HepG2 (cell line): ENCODE measurements around the gene KPNB1. TPM values are rescaled to one million over a fixed set of nuclear protein-coding genes. Genes with fewer than 3 reads are reported as not detected.

Experiments
- FOXA3 ChIP-seq: IDR thresholded peaks from 2 replicates; pipeline ENCODE4 v1.6.1; 2016; ENCODE audit warnings: missing genetic modification reagents, missing compliant biosample characterization
- HOXA9 ChIP-seq: sonication (generic); formaldehyde crosslinking; IDR thresholded peaks from 2 replicates; pipeline ENCODE4 v1.8.1; 2022; ENCODE audit warnings: missing genetic modification reagents, mild to moderate bottlenecking, moderate library complexity, borderline replicate concordance
- ISX ChIP-seq: sonication (generic); formaldehyde crosslinking; conservative IDR thresholded peaks from 2 replicates; pipeline ENCODE4 v1.5.0; 2020; ENCODE audit warnings: missing genetic modification reagents
- KLF16 ChIP-seq, 2 experiments: sonication (generic) in 1 of 2; formaldehyde crosslinking in 1 of 2; IDR thresholded peaks; 2 replicates each; pipeline versions ENCODE4 v1.6.1 to v1.8.0; 2016 to 2023; ENCODE audit warnings: missing genetic modification reagents in 2 of 2, missing compliant biosample characterization in 1 of 2
- MBD4 ChIP-seq: IDR thresholded peaks from 2 replicates; pipeline ENCODE4 v1.6.1; 2012; ENCODE audit warnings: low read length, inconsistent platforms, borderline replicate concordance
- PHF8 ChIP-seq: sonication (generic); formaldehyde crosslinking; IDR thresholded peaks from 2 replicates; pipeline ENCODE4 v1.5.0; 2020; ENCODE audit warnings: missing genetic modification reagents
- SP4 ChIP-seq: sonication (generic); formaldehyde crosslinking; IDR thresholded peaks from 2 replicates; pipeline ENCODE4 v1.8.1; 2023; ENCODE audit warnings: mild to moderate bottlenecking, missing genetic modification reagents
- SSRP1 ChIP-seq: IDR thresholded peaks from 2 replicates; pipeline ENCODE4 v1.6.1; 2016; ENCODE audit warnings: control low read depth
- TBX3 ChIP-seq: fragments of 450-650 bp; IDR thresholded peaks from 2 replicates; pipeline ENCODE4 v1.6.1; 2017; ENCODE audit warnings: antibody characterized with exemption, mild to moderate bottlenecking, inconsistent platforms, borderline replicate concordance
- TEAD2 ChIP-seq: sonication (generic); formaldehyde crosslinking; IDR thresholded peaks from 2 replicates; pipeline ENCODE4 v1.9.0; 2021; ENCODE audit warnings: missing genetic modification reagents
- ZEB1 ChIP-seq: IDR thresholded peaks from 2 replicates; pipeline ENCODE4 v1.6.1; 2012; ENCODE audit warnings: mild to moderate bottlenecking, low read depth, inconsistent platforms; ENCODE audit not compliant: insufficient replicate concordance
- ZFAT ChIP-seq: sonication (generic); formaldehyde crosslinking; conservative IDR thresholded peaks from 2 replicates; pipeline ENCODE4 v1.8.1; 2023; ENCODE audit warnings: missing genetic modification reagents, inconsistent platforms
- ZNF17 ChIP-seq: sonication (generic); formaldehyde crosslinking; IDR thresholded peaks from 2 replicates; pipeline ENCODE4 v1.5.0; 2020; ENCODE audit warnings: mild to moderate bottlenecking, missing genetic modification reagents
- ZNF20 ChIP-seq: sonication (generic); formaldehyde crosslinking; IDR thresholded peaks from 2 replicates; pipeline ENCODE4 v1.4.0; 2020; ENCODE audit warnings: mild to moderate bottlenecking, moderate library complexity, missing genetic modification reagents
- ZNF3 ChIP-seq: IDR thresholded peaks from 2 replicates; pipeline ENCODE4 v1.7.0; 2017; ENCODE audit warnings: inconsistent platforms
- ZNF557 ChIP-seq: sonication (generic); formaldehyde crosslinking; IDR thresholded peaks from 2 replicates; pipeline ENCODE4 v1.4.0; 2020; ENCODE audit warnings: missing genetic modification reagents
- ZNF761 ChIP-seq: sonication (generic); formaldehyde crosslinking; conservative IDR thresholded peaks from 2 replicates; pipeline ENCODE4 v1.4.0; 2020; ENCODE audit warnings: mild to moderate bottlenecking, missing genetic modification reagents
- ZNF790 ChIP-seq: sonication (generic); formaldehyde crosslinking; IDR thresholded peaks from 2 replicates; pipeline ENCODE4 v1.8.0; 2022; ENCODE audit warnings: missing genetic modification reagents, mild to moderate bottlenecking, borderline replicate concordance
- ZSCAN9 ChIP-seq: IDR thresholded peaks from 2 replicates; pipeline ENCODE4 v1.6.1; 2016; ENCODE audit warnings: borderline replicate concordance
- polyA plus RNA-seq, 8 experiments: library from polyadenylated mRNA; depleted of rRNA in 3 of 8; stranded (reverse) in 7 of 8; unstranded in 1 of 8; fragments of >200 nt; fragmentation: Illumina TruSeq in 4 of 8; extraction: Trizol in 4 of 8; gene quantifications; 2 replicates each; pipeline versions ENCODE4 v1.2.1 to v1.2.3, GENCODE V29; 2011 to 2016; ENCODE audit warnings: low read depth in 4 of 8, missing spikeins in 1 of 8, mixed read lengths in 1 of 8; ENCODE audit not compliant: insufficient read depth in 1 of 8
- total RNA-seq, 5 experiments: library from RNA; depleted of rRNA; stranded (reverse); fragments of >200 nt; fragmentation: Illumina TruSeq; extraction: Trizol; gene quantifications; 2 replicates each; pipeline ENCODE4 v1.2.3, GENCODE V29; 2016; ENCODE audit warnings: low read depth in 1 of 5
- TF ChIP-seq, protein P1 (sequence below): sonication (generic); formaldehyde crosslinking; IDR thresholded peaks from 2 replicates; pipeline ENCODE4 v1.4.0; 2020; ENCODE audit warnings: missing genetic modification reagents
- TF ChIP-seq, protein P2 (sequence below): sonication (generic); formaldehyde crosslinking; IDR thresholded peaks from 2 replicates; pipeline ENCODE4 v1.5.0; 2020; ENCODE audit warnings: missing genetic modification reagents
- TF ChIP-seq, protein P3 (sequence below): sonication (generic); formaldehyde crosslinking; IDR thresholded peaks from 2 replicates; pipeline ENCODE4 v1.5.1; 2020; ENCODE audit warnings: missing genetic modification reagents, mild to moderate bottlenecking, borderline replicate concordance

Gene KPNB1
- total and polyA plus RNA-seq, 2 of the 13 experiments (the other 11 are each of a cell fraction or from before 2014, with no cell fraction given) = 164 to 424 TPM

DNA sequence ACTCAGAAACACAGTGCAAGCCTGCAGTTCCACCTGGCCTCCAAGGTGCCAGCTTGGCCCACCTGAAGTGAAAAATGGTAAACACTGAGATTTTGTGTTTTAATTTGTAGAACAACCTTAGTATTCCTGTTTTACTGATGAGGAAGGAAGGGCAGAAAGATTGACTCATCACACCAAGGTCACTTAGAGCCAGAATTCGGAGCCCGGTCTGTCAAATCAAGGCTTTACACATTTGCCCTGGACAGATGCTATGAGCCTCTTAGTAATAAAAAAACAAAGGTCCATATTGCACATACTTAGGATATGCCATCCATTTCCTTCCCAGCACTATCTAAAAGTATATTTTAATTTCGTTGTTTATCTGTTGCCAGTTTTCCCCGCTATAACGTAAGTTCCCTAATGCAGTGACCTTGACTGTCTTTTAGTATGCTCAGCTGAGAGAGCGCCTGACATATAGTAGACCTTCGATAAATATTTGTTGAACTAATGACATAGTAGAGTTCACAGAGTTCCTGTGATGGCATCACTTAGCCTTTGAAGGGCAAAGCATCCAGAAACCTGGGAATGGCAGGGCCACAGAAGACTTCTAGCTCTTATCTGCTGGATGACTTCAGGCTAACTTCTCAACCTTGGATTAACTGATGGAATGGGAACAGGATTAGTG lies 37.1 kb downstream of the KPNB1 start (continued):
- TF ChIP-seq, protein P1, sequence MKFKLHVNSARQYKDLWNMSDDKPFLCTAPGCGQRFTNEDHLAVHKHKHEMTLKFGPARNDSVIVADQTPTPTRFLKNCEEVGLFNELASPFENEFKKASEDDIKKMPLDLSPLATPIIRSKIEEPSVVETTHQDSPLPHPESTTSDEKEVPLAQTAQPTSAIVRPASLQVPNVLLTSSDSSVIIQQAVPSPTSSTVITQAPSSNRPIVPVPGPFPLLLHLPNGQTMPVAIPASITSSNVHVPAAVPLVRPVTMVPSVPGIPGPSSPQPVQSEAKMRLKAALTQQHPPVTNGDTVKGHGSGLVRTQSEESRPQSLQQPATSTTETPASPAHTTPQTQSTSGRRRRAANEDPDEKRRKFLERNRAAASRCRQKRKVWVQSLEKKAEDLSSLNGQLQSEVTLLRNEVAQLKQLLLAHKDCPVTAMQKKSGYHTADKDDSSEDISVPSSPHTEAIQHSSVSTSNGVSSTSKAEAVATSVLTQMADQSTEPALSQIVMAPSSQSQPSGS = peak; percentile 69
- TF ChIP-seq HOXA9 (CRISPR knock-in tag) (no peak), PHF8 (CRISPR knock-in tag) (peak; percentile 18; the same call in 1 of the 2 replicates), SSRP1 (CRISPR knock-in tag) (0 out of 2 replicates have a peak, but pooled peaks have one; percentile 15), KLF16 (CRISPR knock-in tag; IDR thresholded peaks at IDR 0.05) (0 out of 4 replicates have a peak, but pooled peaks of 1 of the 2 experiments have one; percentile 14), ZNF790 (CRISPR knock-in tag) (no peak), ZNF3 (CRISPR knock-in tag) (peak; percentile 64; the same call in 1 of the 2 replicates), ZNF557 (CRISPR knock-in tag) (no peak), ZSCAN9 (CRISPR knock-in tag) (0 out of 2 replicates have a peak, but pooled peaks have one; percentile 11), ZFAT (CRISPR knock-in tag) (no peak), SP4 (CRISPR knock-in tag) (no peak), MBD4 (no peak), ZEB1 (peak; percentile 27), ZNF20 (no peak), FOXA3 (peak; percentile 74), ISX (CRISPR knock-in tag) (no peak), TBX3 (peak; percentile 8; the same call in 1 of the 2 replicates), TEAD2 (CRISPR knock-in tag) (no peak), ZNF761 (CRISPR knock-in tag) (0 out of 2 replicates have a peak, but pooled peaks have one; percentile 34), ZNF17 (CRISPR knock-in tag) (no peak)
- TF ChIP-seq, protein P2, sequence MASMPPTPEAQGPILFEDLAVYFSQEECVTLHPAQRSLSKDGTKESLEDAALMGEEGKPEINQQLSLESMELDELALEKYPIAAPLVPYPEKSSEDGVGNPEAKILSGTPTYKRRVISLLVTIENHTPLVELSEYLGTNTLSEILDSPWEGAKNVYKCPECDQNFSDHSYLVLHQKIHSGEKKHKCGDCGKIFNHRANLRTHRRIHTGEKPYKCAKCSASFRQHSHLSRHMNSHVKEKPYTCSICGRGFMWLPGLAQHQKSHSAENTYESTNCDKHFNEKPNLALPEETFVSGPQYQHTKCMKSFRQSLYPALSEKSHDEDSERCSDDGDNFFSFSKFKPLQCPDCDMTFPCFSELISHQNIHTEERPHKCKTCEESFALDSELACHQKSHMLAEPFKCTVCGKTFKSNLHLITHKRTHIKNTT = no peak
- TF ChIP-seq, protein P3, sequence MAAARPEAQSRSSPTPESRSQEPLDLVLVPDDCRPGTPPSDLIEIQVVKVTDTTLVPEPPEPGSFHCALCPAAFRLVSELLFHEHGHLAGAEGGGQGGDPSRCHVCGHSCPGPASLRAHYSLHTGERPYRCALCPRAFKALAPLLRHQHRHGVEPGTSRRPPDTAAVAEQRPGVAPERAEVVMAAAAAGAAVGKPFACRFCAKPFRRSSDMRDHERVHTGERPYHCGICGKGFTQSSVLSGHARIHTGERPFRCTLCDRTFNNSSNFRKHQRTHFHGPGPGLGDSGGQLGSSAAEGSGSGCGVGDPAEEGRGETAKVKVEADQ = peak; percentile 76; the same call in 1 of the 2 replicates
